Measurements from ENCODE around the gene ACSF2. TPM values are rescaled to one million over a fixed set of nuclear protein-coding genes. Genes with fewer than 3 reads are reported as not detected.

ACSF2 gene
- total and polyA plus RNA-seq, 2 of the 13 experiments (the other 11 are each of a cell fraction or from before 2014, with no cell fraction given): 87.3 to 109 TPM

GRCh38 chr17:50518384-50519023 is 92.5 kb downstream of the ACSF2 start (continued):
- TF ChIP-seq, protein P1, sequence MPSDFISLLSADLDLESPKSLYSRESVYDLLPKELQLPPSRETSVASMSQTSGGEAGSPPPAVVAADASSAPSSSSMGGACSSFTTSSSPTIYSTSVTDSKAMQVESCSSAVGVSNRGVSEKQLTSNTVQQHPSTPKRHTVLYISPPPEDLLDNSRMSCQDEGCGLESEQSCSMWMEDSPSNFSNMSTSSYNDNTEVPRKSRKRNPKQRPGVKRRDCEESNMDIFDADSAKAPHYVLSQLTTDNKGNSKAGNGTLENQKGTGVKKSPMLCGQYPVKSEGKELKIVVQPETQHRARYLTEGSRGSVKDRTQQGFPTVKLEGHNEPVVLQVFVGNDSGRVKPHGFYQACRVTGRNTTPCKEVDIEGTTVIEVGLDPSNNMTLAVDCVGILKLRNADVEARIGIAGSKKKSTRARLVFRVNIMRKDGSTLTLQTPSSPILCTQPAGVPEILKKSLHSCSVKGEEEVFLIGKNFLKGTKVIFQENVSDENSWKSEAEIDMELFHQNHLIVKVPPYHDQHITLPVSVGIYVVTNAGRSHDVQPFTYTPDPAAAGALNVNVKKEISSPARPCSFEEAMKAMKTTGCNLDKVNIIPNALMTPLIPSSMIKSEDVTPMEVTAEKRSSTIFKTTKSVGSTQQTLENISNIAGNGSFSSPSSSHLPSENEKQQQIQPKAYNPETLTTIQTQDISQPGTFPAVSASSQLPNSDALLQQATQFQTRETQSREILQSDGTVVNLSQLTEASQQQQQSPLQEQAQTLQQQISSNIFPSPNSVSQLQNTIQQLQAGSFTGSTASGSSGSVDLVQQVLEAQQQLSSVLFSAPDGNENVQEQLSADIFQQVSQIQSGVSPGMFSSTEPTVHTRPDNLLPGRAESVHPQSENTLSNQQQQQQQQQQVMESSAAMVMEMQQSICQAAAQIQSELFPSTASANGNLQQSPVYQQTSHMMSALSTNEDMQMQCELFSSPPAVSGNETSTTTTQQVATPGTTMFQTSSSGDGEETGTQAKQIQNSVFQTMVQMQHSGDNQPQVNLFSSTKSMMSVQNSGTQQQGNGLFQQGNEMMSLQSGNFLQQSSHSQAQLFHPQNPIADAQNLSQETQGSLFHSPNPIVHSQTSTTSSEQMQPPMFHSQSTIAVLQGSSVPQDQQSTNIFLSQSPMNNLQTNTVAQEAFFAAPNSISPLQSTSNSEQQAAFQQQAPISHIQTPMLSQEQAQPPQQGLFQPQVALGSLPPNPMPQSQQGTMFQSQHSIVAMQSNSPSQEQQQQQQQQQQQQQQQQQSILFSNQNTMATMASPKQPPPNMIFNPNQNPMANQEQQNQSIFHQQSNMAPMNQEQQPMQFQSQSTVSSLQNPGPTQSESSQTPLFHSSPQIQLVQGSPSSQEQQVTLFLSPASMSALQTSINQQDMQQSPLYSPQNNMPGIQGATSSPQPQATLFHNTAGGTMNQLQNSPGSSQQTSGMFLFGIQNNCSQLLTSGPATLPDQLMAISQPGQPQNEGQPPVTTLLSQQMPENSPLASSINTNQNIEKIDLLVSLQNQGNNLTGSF (CRISPR knock-in tag; IDR thresholded peaks at IDR 0.05): no peak
- no peak for TF ChIP-seq GATA4 (IDR thresholded peaks at IDR 0.05; ENCODE audit: borderline replicate concordance, low read depth)
- no peak for TF ChIP-seq TRIM22 (IDR thresholded peaks at IDR 0.05)
- no peak for TF ChIP-seq KIAA2018 (CRISPR knock-in tag; IDR thresholded peaks at IDR 0.05; ENCODE audit: borderline replicate concordance)
- no peak for TF ChIP-seq ZNF557 (CRISPR knock-in tag; IDR thresholded peaks at IDR 0.05)
- TF ChIP-seq PAXIP1 (CRISPR knock-in tag; conservative IDR thresholded peaks at IDR 0.05): 0 out of 2 replicates have a peak, but pooled peaks have one; percentile 11
- TF ChIP-seq, protein P2, sequence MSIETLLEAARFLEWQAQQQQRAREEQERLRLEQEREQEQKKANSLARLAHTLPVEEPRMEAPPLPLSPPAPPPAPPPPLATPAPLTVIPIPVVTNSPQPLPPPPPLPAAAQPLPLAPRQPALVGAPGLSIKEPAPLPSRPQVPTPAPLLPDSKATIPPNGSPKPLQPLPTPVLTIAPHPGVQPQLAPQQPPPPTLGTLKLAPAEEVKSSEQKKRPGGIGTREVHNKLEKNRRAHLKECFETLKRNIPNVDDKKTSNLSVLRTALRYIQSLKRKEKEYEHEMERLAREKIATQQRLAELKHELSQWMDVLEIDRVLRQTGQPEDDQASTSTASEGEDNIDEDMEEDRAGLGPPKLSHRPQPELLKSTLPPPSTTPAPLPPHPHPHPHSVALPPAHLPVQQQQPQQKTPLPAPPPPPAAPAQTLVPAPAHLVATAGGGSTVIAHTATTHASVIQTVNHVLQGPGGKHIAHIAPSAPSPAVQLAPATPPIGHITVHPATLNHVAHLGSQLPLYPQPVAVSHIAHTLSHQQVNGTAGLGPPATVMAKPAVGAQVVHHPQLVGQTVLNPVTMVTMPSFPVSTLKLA (IDR thresholded peaks at IDR 0.05): no peak

All from HepG2 (cell line).